GM13976 (cell line): Measurements from ENCODE around the gene BRD7.

ENCODE experiments used
- DNase-seq: peaks from one replicate; pipeline ENCODE4 v3.0.0; 2012; ENCODE audit warnings: low spot score
- CTCF ChIP-seq: IDR thresholded peaks from 2 replicates; pipeline ENCODE4 v1.5.1; 2012; ENCODE audit warnings: borderline replicate concordance, mild to moderate bottlenecking; ENCODE audit not compliant: insufficient read depth; ENCODE audit errors: extremely low read depth, missing control alignments, control extremely low read depth
- in situ Hi-C: fragments of 300-500 bp; cut with MboI; formaldehyde crosslinking; loops from one replicate; pipeline ENCODE4 v1.12.0; 2022; ENCODE audit warnings: low sequenced_read_pairs, mixed read lengths, inconsistent platforms; ENCODE audit not compliant: unreplicated experiment

The BRD7 gene

GRCh38 chr16:50296807-50297206, 72.0 kb downstream of the BRD7 start:
- DNase-seq: no peak
- no peak for TF ChIP-seq CTCF
- in situ Hi-C loops: no loop called here

DNA sequence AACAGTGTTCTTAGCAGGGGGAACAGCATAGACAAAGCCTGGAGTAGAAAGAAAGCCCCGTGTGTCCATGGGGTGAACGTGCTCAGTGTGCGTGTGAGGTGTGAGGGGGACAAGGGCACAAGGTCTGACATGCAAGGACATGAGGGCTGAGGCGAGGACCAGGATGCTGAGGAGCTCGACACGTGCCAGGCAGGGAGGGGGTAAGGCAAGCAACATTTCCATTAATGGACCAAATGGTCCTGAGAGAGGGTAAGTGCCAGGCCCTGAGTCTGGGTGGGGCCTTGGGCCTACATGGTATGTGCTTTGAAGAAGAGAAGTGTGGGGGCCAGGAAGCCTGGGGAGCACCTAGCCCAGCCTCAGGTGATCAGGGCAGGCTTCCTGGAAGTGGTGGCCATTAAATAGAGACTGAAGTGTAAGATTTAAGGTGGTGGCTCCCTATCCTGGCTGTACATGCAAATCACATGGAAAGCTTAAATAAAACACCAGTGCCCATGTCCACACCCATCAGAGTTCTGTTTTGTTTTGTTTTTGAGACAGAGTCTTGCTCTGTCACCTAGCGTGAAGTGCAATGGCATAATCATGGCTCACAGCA, 73.2 kb downstream of the BRD7 start:
- in situ Hi-C loops: no loop called here
- TF ChIP-seq CTCF: no peak
- no peak for DNase-seq

GRCh38 chr16:50294955-50295354, 73.8 kb downstream of the BRD7 start:
- in situ Hi-C loops: no loop called here
- no peak for TF ChIP-seq CTCF
- no peak for DNase-seq

DNA sequence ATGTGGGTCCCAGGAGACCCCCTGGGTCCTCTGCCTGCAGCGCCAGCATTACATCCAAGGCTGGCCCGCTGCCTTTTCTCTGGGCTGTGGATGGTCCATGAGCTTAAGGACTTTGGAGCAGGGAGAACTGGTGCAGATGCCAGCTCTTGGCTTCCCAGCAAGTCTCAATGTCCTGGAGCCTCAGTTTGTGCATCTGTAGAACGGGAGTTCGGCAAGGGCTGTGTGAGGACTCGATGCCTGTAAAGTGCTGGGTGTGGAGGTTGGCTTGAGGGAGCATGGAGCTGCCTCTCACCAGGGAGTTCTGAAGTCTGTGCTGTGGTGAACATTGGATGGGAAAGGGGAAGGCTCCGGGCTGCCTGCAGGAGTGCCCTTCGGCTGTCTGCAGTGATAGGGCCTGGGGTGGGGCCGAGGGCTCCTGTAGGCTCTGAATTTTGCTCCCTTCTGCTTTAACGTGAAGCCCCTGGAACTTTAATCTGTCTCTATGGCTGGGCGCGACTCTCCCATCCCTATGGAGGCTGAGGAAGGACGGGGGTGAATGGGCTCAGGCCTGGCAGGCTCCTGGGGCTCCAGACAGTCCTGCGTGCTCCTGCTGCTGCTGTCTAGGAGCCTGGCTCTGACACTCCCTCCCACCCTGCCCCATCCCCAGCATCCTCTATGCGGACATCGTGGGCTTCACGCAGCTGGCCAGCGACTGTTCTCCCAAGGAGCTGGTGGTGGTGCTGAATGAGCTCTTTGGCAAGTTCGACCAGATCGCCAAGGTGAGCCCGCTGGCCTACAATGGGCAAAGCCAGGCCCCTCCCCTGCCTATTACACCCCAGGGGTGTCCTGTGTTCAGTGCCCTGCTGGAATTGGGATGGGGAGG, 74.6 kb downstream of the BRD7 start:
- no peak for TF ChIP-seq CTCF
- in situ Hi-C loops: no loop called here

DNA sequence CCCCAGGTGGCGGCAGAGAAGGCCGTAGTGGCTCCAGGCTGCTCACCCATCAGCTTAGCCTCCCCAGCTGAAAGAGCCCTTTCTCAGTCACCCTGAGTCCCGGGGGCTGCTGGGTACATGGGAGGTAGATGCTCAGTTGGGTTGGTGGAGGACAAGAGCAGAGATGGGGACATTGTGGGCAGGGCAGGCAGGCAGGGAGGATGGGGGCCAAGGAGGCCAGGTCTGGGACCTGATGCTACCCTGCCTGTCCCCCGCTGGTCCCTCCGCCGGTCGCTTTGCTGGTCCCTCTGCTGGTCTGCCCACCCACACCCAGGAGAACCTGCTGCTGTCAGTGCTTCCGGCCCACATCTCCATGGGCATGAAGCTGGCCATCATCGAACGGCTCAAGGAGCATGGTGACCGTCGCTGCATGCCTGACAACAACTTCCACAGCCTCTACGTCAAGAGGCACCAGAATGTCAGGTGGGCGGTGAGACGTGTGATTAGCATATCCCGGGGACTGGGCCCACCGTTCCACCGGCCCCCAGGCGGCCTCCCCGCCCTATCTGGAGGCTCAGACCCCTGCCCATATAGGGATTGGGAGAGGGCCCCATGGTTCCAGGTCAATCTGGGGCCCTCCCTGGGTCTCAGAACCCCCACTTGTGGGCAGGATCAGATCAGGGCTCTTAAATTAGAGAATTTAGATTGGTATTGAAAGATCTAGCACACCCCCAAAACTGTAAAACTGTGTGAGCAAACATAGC, 75.6 kb downstream of the BRD7 start:
- in situ Hi-C loops: no loop called here
- no peak for TF ChIP-seq CTCF
- DNase-seq: no peak

More for the DNA sequence above, 74.6 kb downstream of the BRD7 start:
- no peak for DNase-seq

DNA sequence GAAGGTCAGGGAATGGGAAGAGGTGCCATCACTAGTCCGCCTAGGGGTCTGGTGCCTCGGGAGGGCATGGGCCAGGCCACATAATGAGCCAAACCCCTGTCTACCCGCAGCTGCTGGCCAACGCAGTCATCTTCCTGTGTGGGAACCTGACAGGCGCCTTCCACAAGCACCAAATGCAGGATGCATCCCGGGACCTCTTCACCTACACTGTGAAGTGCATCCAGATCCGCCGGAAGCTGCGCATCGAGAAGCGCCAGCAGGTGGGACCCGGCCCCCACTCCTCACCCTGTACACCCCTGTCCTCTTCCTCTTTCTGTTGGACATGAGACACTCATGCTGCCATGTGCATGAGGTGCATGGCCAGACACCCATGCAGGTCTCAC, 76.2 kb downstream of the BRD7 start:
- no peak for DNase-seq
- TF ChIP-seq CTCF: no peak
- in situ Hi-C loops: no loop called here
